GM12878 (cell line): Measurements from ENCODE around the gene SPHK2. TPM values are rescaled to one million over a fixed set of nuclear protein-coding genes. Genes with fewer than 3 reads are reported as not detected.

ENCODE experiments used
- ATAC-seq: fragments of 200-7000 bp; cut with Tn5 transposase; 3 replicates; pipeline ENCODE4 v1.9.1; 2020; ENCODE audit warnings: mild to moderate bottlenecking, moderate library complexity
- BruUV-seq: library from RNA; stranded (reverse); fragments of 400-500 nt; replicated peaks from 2 replicates; lab custom pipeline; 2021; lab: Mats Ljungman, UMichigan
- CTCF ChIA-PET: fragments of 300-600 bp; sonication (Branson Sonifier 250); formaldehyde crosslinking; extraction: SDS; loops from one replicate; lab custom pipeline; 2021; ENCODE audit warnings: inconsistent platforms; lab: Yijun Ruan, JAX
- POLR2A ChIA-PET: fragments of 350-600 bp; formaldehyde crosslinking; extraction: SDS; loops from one replicate; lab custom pipeline; 2021; ENCODE audit warnings: inconsistent platforms; lab: Charles Lee
- RAD21 ChIA-PET: fragments of 300-600 bp; sonication (Branson Sonifier 250); formaldehyde crosslinking; loops from one replicate; lab custom pipeline; 2023; ENCODE audit warnings: antibody characterized with exemption; ENCODE audit not compliant: unreplicated experiment; lab: Charles Lee
- SMC1A ChIA-PET: fragments of 300-600 bp; sonication (Branson Sonifier 250); formaldehyde crosslinking; loops from one replicate; lab custom pipeline; 2023; ENCODE audit not compliant: unreplicated experiment, uncharacterized antibody; lab: Charles Lee
- DNase-seq: peaks from one replicate; pipeline ENCODE4 v3.0.0-alpha.2; 2011; ENCODE audit warnings: low read depth, low spot score
- FAIRE-seq: peaks from 3 replicates; lab custom pipeline; 2011; peaks lifted over from hg19 to GRCh38; lab: Jason Lieb, UNC
- H2AFZ ChIP-seq: 2 replicates; pipeline ENCODE4 v1.6.0; 2011; ENCODE audit warnings: low read depth, low read length, control low read depth; ENCODE audit not compliant: control insufficient read depth
- H3K27ac ChIP-seq: 2 replicates; pipeline ENCODE4 v1.5.1; 2011; ENCODE audit warnings: control low read depth; ENCODE audit not compliant: control insufficient read depth, insufficient read depth
- H3K27me3 ChIP-seq, 2 experiments: replicated peaks in 1 of 2; 2 replicates each; pipeline versions ENCODE4 v1.6.0 to v1.6.1; 2011; ENCODE audit warnings: low read length in 1 of 2; ENCODE audit not compliant: control insufficient read depth in 2 of 2, insufficient read depth in 2 of 2
- H3K36me3 ChIP-seq, 2 experiments: 2 replicates each; pipeline ENCODE4 v1.5.1; 2011; ENCODE audit warnings: low read length in 1 of 2; ENCODE audit not compliant: control insufficient read depth in 2 of 2, insufficient read depth in 2 of 2
- H3K4me1 ChIP-seq: 2 replicates; pipeline ENCODE4 v1.6.1; 2011; ENCODE audit warnings: mild to moderate bottlenecking, low read length, moderate library complexity, mixed read lengths; ENCODE audit not compliant: control insufficient read depth, insufficient read depth
- H3K4me2 ChIP-seq: 2 replicates; pipeline ENCODE4 v1.6.0; 2011; ENCODE audit warnings: control low read depth; ENCODE audit not compliant: control insufficient read depth, insufficient read depth
- H3K4me3 ChIP-seq: fragments of 200-600 bp; sonication (generic); 2 replicates; pipeline ENCODE4 v1.5.1; 2016
- H3K79me2 ChIP-seq: 2 replicates; pipeline ENCODE4 v1.6.0; 2011; ENCODE audit warnings: low read length; ENCODE audit not compliant: control insufficient read depth, insufficient read depth
- H3K9ac ChIP-seq: 2 replicates; pipeline ENCODE4 v1.8.0; 2011; ENCODE audit warnings: low read length, control low read depth, mixed read lengths; ENCODE audit not compliant: control insufficient read depth, insufficient read depth
- H3K9me3 ChIP-seq: replicated peaks from 3 replicates; pipeline ENCODE4 v1.5.1; 2011; ENCODE audit warnings: mild to moderate bottlenecking, low read length; ENCODE audit not compliant: control insufficient read depth, insufficient read depth
- H4K20me1 ChIP-seq: 2 replicates; pipeline ENCODE4 v1.6.0; 2011; ENCODE audit not compliant: control insufficient read depth, insufficient read depth
- JUND ChIP-seq: IDR thresholded peaks from 2 replicates; pipeline ENCODE4 v1.6.1; 2012; ENCODE audit warnings: low read depth, mild to moderate bottlenecking, low read length, improper control_type of control experiment, moderate library complexity
- MYC ChIP-seq: IDR thresholded peaks from 2 replicates; pipeline ENCODE4 v1.6.1; 2011; ENCODE audit warnings: mild to moderate bottlenecking, low read length, moderate library complexity, inconsistent platforms; ENCODE audit not compliant: insufficient read depth, insufficient replicate concordance, insufficient read length, severe bottlenecking
- SUPT20H ChIP-seq: IDR thresholded peaks from 2 replicates; pipeline ENCODE4 v1.6.1; 2011; ENCODE audit warnings: low read depth, mild to moderate bottlenecking, low read length, moderate library complexity, borderline replicate concordance; ENCODE audit not compliant: control insufficient read depth
- TCF3 ChIP-seq: IDR thresholded peaks from 2 replicates; pipeline ENCODE4 v1.6.1; 2012; ENCODE audit warnings: low read depth, mild to moderate bottlenecking, low read length, borderline replicate concordance; ENCODE audit not compliant: insufficient read depth
- WGBS: methylation state at CpG from one replicate; pipeline ENCODE4 v1.1.6; 2016; ENCODE audit warnings: low lambda C conversion rate; ENCODE audit not compliant: insufficient replicate concordance, insufficient coverage; ENCODE audit errors: missing lambda C conversion rate; 5-methylcytosine and 5-hydroxymethylcytosine counted together
- in situ Hi-C: fragments of 300-500 bp; cut with MboI; formaldehyde crosslinking; loops from 9 replicates; pipeline ENCODE4 v1.14.3; 2018; ENCODE audit warnings: mixed read lengths
- intact Hi-C: fragments of 100-400 bp; cut with micrococcal nuclease; formaldehyde crosslinking; loops from one replicate; pipeline ENCODE4 v1.14.2; 2022; ENCODE audit not compliant: unreplicated experiment
- polyA plus RNA-seq, 11 experiments: library from polyadenylated mRNA; depleted of rRNA in 4 of 11; unstranded in 6 of 11; stranded (reverse) in 5 of 11; fragments of >200 nt; fragmentation: Nextera tagmentation in 4 of 11; fragmentation: Illumina TruSeq in 1 of 11; extraction: Ambion mirVana in 4 of 11; extraction: Trizol in 1 of 11; gene quantifications; 1 replicate in 1 of 11; 2 replicates in 10 of 11; pipeline versions ENCODE4 v1.2.1 to v1.2.3, GENCODE V29; 2011 to 2016; ENCODE audit warnings: inconsistent platforms in 2 of 11, missing spikeins in 2 of 11, low read depth in 1 of 11
- total RNA-seq, 4 experiments: library from RNA; depleted of rRNA in 3 of 4; stranded (reverse); fragments of >200 nt in 3 of 4; fragmentation: Illumina TruSeq in 1 of 4; extraction: Trizol in 1 of 4; gene quantifications; 2 replicates each; pipeline versions ENCODE4 v1.2.1 to v1.2.3, GENCODE V29; 2013 to 2021
- TF ChIP-seq, protein P1 (sequence below), 3 experiments: IDR thresholded peaks in 2 of 3; conservative IDR thresholded peaks in 1 of 3; 2 replicates each; pipeline ENCODE4 v1.5.1; 2011; ENCODE audit warnings: low read depth in 3 of 3, low read length in 3 of 3, mild to moderate bottlenecking in 3 of 3, control low read depth in 2 of 3, moderate library complexity in 2 of 3, inconsistent platforms in 1 of 3, mixed read lengths in 1 of 3; ENCODE audit not compliant: control insufficient read depth in 2 of 3, insufficient read depth in 1 of 3; ENCODE audit errors: extremely low read depth in 1 of 3

SPHK2 gene
- total and polyA plus RNA-seq, 10 of the 15 experiments (the other 5 are each of a cell fraction or from before 2014, with no cell fraction given), result 0.37 to 40.5 (median 11.2) TPM

DNA sequence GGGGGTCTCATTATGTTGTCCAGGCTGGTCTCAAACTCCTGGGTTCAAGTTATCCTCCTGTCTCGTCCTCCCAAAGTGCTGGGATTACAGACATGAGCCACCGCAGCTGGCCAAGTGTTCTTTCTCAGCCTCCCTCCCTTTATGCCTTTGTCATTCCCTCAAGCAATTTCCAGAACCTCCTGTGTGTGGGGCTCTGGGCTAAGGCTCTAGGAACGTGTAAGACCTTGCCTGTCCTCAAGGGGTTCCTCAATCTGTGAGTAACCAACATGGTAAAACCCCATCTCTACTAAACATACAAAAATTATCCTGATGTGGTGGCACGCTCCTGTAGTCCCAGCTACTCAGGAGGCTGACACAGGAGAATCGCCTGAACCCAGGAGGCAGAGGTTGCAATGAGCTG, 28.3 kb upstream of the SPHK2 start:
- CTCF ChIA-PET, result interaction anchor here (0.9 to 3.4 kb wide), 5 partner anchors 17 to 324 kb away, joined by 3 to 24 read pairs (median 3); partner anchors contain the start of gene KDELR1
- FAIRE-seq, result no peak
- no peak overlapping the region for H3K4me3 ChIP-seq
- no peak overlapping the region for H3K27ac ChIP-seq
- POLR2A ChIA-PET, result no interaction called here
- no peak overlapping the region for H2AFZ ChIP-seq
- H3K9ac ChIP-seq, result no peak overlapping the region
- no peak for ATAC-seq
- no peaks in the 10 kb centered on the region for H4K20me1 ChIP-seq
- in situ Hi-C loops, result no loop called here
- no peak for DNase-seq
- H3K36me3 ChIP-seq, result no peaks in the 10 kb centered on the region
- 32% methylated on average over 5 of the region's 5 CpGs for WGBS
- no TSS peak for BruUV-seq
- intact Hi-C loops, result no loop called here
- H3K9me3 ChIP-seq, result no peaks in the 10 kb centered on the region
- no peaks in the 10 kb centered on the region for H3K79me2 ChIP-seq
- SMC1A ChIA-PET, result interaction anchor here (1.0 kb wide), 1 partner anchor 16 kb away, joined by 3 read pairs; no protein-coding TSS in a partner anchor
- RAD21 ChIA-PET, result interaction anchor here (1.4 kb wide), 1 partner anchor 85 kb away, joined by 3 read pairs; no protein-coding TSS in a partner anchor
- TF ChIP-seq, protein P1, sequence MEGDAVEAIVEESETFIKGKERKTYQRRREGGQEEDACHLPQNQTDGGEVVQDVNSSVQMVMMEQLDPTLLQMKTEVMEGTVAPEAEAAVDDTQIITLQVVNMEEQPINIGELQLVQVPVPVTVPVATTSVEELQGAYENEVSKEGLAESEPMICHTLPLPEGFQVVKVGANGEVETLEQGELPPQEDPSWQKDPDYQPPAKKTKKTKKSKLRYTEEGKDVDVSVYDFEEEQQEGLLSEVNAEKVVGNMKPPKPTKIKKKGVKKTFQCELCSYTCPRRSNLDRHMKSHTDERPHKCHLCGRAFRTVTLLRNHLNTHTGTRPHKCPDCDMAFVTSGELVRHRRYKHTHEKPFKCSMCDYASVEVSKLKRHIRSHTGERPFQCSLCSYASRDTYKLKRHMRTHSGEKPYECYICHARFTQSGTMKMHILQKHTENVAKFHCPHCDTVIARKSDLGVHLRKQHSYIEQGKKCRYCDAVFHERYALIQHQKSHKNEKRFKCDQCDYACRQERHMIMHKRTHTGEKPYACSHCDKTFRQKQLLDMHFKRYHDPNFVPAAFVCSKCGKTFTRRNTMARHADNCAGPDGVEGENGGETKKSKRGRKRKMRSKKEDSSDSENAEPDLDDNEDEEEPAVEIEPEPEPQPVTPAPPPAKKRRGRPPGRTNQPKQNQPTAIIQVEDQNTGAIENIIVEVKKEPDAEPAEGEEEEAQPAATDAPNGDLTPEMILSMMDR (IDR thresholded peaks at IDR 0.05 in 2 of 3, conservative IDR thresholded peaks at IDR 0.05 in 1 of 3; ENCODE audit: control insufficient read depth in 2 of 3, extremely low read depth in 1 of 3, insufficient read depth in 1 of 3, low read depth in 3 of 3, low read length in 3 of 3), result peak in 2 of 3 experiments; percentile 4 to 8; a peak in 1 of 6 replicates
- TF ChIP-seq JUND, result no peak
- TF ChIP-seq, all 136 proteins: peak for 1
- H3K27me3 ChIP-seq, result peaks cover 0 to 2% of the 10 kb centered on the region in 2 experiments; a peak in 1 of 4 replicates
- H3K4me2 ChIP-seq, result no peak overlapping the region
- no peaks in the 10 kb centered on the region for H3K4me1 ChIP-seq

DNA sequence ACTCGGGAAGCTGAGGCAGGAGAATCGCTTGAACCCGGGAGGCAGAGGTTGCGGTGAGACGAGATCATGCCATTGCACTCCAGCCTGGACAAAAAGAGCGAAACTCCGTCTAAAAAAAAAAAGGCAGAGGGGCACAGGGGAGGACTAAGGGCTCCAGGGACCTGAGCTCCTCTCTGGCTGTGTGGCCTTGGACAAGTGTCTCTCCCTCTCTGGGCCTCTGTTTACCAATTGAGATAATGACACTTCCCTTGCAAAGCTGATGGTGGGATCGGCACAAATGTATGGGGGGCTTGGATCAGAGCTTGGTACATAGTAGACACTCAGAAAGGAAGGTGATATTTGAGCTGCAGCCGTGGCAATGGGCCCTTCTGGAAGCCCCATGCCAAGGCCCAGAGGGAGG, 24.1 kb upstream of the SPHK2 start:
- ChIA-PET RAD21 (no interaction called here), POLR2A (no interaction called here), SMC1A (interaction anchor here (1.4 to 2.0 kb wide), 2 partner anchors 11 to 14 kb away, joined by 6 read pairs; no protein-coding TSS in a partner anchor), CTCF (interaction anchor here (0.8 to 1.7 kb wide), 4 partner anchors 11 to 88 kb away, joined by 3 to 9 read pairs (median 4); no protein-coding TSS in a partner anchor)
- no peaks in the 10 kb centered on the region for H3K36me3 ChIP-seq
- intact Hi-C loops (no loop called here), in situ Hi-C loops (no loop called here)
- no peak for TF ChIP-seq TCF3
- no peak for TF ChIP-seq SUPT20H
- TF ChIP-seq MYC, result no peak
- no peaks in the 10 kb centered on the region for H4K20me1 ChIP-seq
- WGBS, result 78% methylated on average over 9 of the region's 9 CpGs
- H3K4me3 ChIP-seq, result no peak overlapping the region
- no TSS peak for BruUV-seq
- H3K4me1 ChIP-seq, result peaks cover 6% of the 10 kb centered on the region; the same call in 1 of the 2 replicates
- H2AFZ ChIP-seq, result no peak overlapping the region
- FAIRE-seq, result no peak
- peaks cover 0 to 2% of the 10 kb centered on the region in 2 experiments; a peak in 1 of 4 replicates for H3K27me3 ChIP-seq
- H3K9me3 ChIP-seq, result no peaks in the 10 kb centered on the region
- no peak overlapping the region for H3K4me2 ChIP-seq
- no peak for ATAC-seq
- H3K9ac ChIP-seq, result no peak overlapping the region
- H3K79me2 ChIP-seq, result no peaks in the 10 kb centered on the region; the same call in 1 of the 2 replicates
- no peak for DNase-seq
- no peak overlapping the region for H3K27ac ChIP-seq
